ENCODE results near the gene CCR5AS.

The CCR5AS gene

GRCh38 chr3:46401579-46401978 lies 5.3 kb downstream of the CCR5AS start:
- no peak overlapping the region for H3K9ac ChIP-seq (ENCODE audit: low read length)
- H3K36me3 ChIP-seq (ENCODE audit: control insufficient read depth, insufficient read depth, low read length, severe bottlenecking), result no peaks in the 10 kb centered on the region
- H3K4me1 ChIP-seq (ENCODE audit: control insufficient read depth, insufficient read depth, low read length), result peaks cover 2% of the 10 kb centered on the region
- no peak for DNase-seq (ENCODE audit: low read depth)
- H3K9me3 ChIP-seq (ENCODE audit: control insufficient read depth, low read length), result no peaks in the 10 kb centered on the region
- no peak overlapping the region for H3K4me3 ChIP-seq (ENCODE audit: low read length)
- H3K27me3 ChIP-seq (replicated peaks; ENCODE audit: control insufficient read depth, insufficient read depth, low read length), result no peaks in the 10 kb centered on the region

- H3K9me3 ChIP-seq (ENCODE audit: control insufficient read depth, low read length), result no peaks in the 10 kb centered on the region
- no peak overlapping the region for H3K4me3 ChIP-seq (ENCODE audit: low read length)
- H3K36me3 ChIP-seq (ENCODE audit: control insufficient read depth, insufficient read depth, low read length, severe bottlenecking), result no peaks in the 10 kb centered on the region
- no peaks in the 10 kb centered on the region for H3K4me1 ChIP-seq (ENCODE audit: control insufficient read depth, insufficient read depth, low read length)
- DNase-seq (ENCODE audit: low read depth), result no peak
- no peaks in the 10 kb centered on the region for H3K27me3 ChIP-seq (replicated peaks; ENCODE audit: control insufficient read depth, insufficient read depth, low read length)
- no peak overlapping the region for H3K9ac ChIP-seq (ENCODE audit: low read length)
These were observed 6.0 kb downstream of the CCR5AS start for GRCh38 chr3:46400846-46401245.

- Histone ChIP-seq H3K4me1 (ENCODE audit: control insufficient read depth, insufficient read depth, low read length) (peaks cover 6% of the 10 kb centered on the region), H3K9ac (ENCODE audit: low read length) (no peak overlapping the region), H3K9me3 (ENCODE audit: control insufficient read depth, low read length) (no peaks in the 10 kb centered on the region), H3K36me3 (ENCODE audit: control insufficient read depth, insufficient read depth, low read length, severe bottlenecking) (no peaks in the 10 kb centered on the region), H3K4me3 (ENCODE audit: low read length) (no peak overlapping the region), H3K27me3 (replicated peaks; ENCODE audit: control insufficient read depth, insufficient read depth, low read length) (no peaks in the 10 kb centered on the region)
- no peak for DNase-seq (ENCODE audit: low read depth)
These were observed 6.7 kb downstream of the CCR5AS start for GRCh38 chr3:46400000-46400734.

GRCh38 chr3:46399557-46399956 lies 7.3 kb downstream of the CCR5AS start:
- Histone ChIP-seq H3K36me3 (ENCODE audit: control insufficient read depth, insufficient read depth, low read length, severe bottlenecking) (no peaks in the 10 kb centered on the region), H3K4me3 (ENCODE audit: low read length) (no peak overlapping the region), H3K9ac (ENCODE audit: low read length) (no peak overlapping the region), H3K27me3 (replicated peaks; ENCODE audit: control insufficient read depth, insufficient read depth, low read length) (no peaks in the 10 kb centered on the region), H3K4me1 (ENCODE audit: control insufficient read depth, insufficient read depth, low read length) (peaks cover 9% of the 10 kb centered on the region), H3K9me3 (ENCODE audit: control insufficient read depth, low read length) (no peaks in the 10 kb centered on the region)
- no peak for DNase-seq (ENCODE audit: low read depth)

- Histone ChIP-seq H3K9ac (ENCODE audit: low read length) (no peak overlapping the region), H3K9me3 (ENCODE audit: control insufficient read depth, low read length) (no peaks in the 10 kb centered on the region), H3K36me3 (ENCODE audit: control insufficient read depth, insufficient read depth, low read length, severe bottlenecking) (no peaks in the 10 kb centered on the region), H3K4me3 (ENCODE audit: low read length) (no peak overlapping the region), H3K27me3 (replicated peaks; ENCODE audit: control insufficient read depth, insufficient read depth, low read length) (peaks cover 4% of the 10 kb centered on the region), H3K4me1 (ENCODE audit: control insufficient read depth, insufficient read depth, low read length) (peaks cover 9% of the 10 kb centered on the region)
- no peak for DNase-seq (ENCODE audit: low read depth)
These were observed 7.8 kb downstream of the CCR5AS start for GRCh38 chr3:46399098-46399497.

GRCh38 chr3:46398186-46398955 lies 8.5 kb downstream of the CCR5AS start:
- H3K36me3 ChIP-seq (ENCODE audit: control insufficient read depth, insufficient read depth, low read length, severe bottlenecking), result no peaks in the 10 kb centered on the region
- H3K4me1 ChIP-seq (ENCODE audit: control insufficient read depth, insufficient read depth, low read length), result peaks cover 13% of the 10 kb centered on the region
- H3K27me3 ChIP-seq (replicated peaks; ENCODE audit: control insufficient read depth, insufficient read depth, low read length), result peaks cover 8% of the 10 kb centered on the region
- no peak overlapping the region for H3K9ac ChIP-seq (ENCODE audit: low read length)
- DNase-seq (ENCODE audit: low read depth), result no peak
- H3K4me3 ChIP-seq (ENCODE audit: low read length), result no peak overlapping the region
- no peaks in the 10 kb centered on the region for H3K9me3 ChIP-seq (ENCODE audit: control insufficient read depth, low read length)

GRCh38 chr3:46397111-46397510 lies 9.8 kb downstream of the CCR5AS start:
- DNase-seq (ENCODE audit: low read depth), result no peak
- H3K9ac ChIP-seq (ENCODE audit: low read length), result no peak overlapping the region
- peaks cover 19% of the 10 kb centered on the region for H3K4me1 ChIP-seq (ENCODE audit: control insufficient read depth, insufficient read depth, low read length)
- peaks cover 8% of the 10 kb centered on the region for H3K27me3 ChIP-seq (replicated peaks; ENCODE audit: control insufficient read depth, insufficient read depth, low read length)
- no peak overlapping the region for H3K4me3 ChIP-seq (ENCODE audit: low read length)
- H3K36me3 ChIP-seq (ENCODE audit: control insufficient read depth, insufficient read depth, low read length, severe bottlenecking), result no peaks in the 10 kb centered on the region
- no peaks in the 10 kb centered on the region for H3K9me3 ChIP-seq (ENCODE audit: control insufficient read depth, low read length)

- H3K27me3 ChIP-seq (replicated peaks; ENCODE audit: control insufficient read depth, insufficient read depth, low read length), result peaks cover 11% of the 10 kb centered on the region
- H3K4me1 ChIP-seq (ENCODE audit: control insufficient read depth, insufficient read depth, low read length), result peaks cover 19% of the 10 kb centered on the region
- no peaks in the 10 kb centered on the region for H3K9me3 ChIP-seq (ENCODE audit: control insufficient read depth, low read length)
- DNase-seq (ENCODE audit: low read depth), result no peak
- H3K9ac ChIP-seq (ENCODE audit: low read length), result no peak overlapping the region
- no peak overlapping the region for H3K4me3 ChIP-seq (ENCODE audit: low read length)
- H3K36me3 ChIP-seq (ENCODE audit: control insufficient read depth, insufficient read depth, low read length, severe bottlenecking), result no peaks in the 10 kb centered on the region
These were observed 10.9 kb downstream of the CCR5AS start for GRCh38 chr3:46395766-46396530.

GRCh38 chr3:46395210-46395661 lies 11.6 kb downstream of the CCR5AS start:
- H3K9me3 ChIP-seq (ENCODE audit: control insufficient read depth, low read length), result no peaks in the 10 kb centered on the region
- H3K9ac ChIP-seq (ENCODE audit: low read length), result no peak overlapping the region
- no peak for DNase-seq (ENCODE audit: low read depth)
- no peaks in the 10 kb centered on the region for H3K36me3 ChIP-seq (ENCODE audit: control insufficient read depth, insufficient read depth, low read length, severe bottlenecking)
- peaks cover 11% of the 10 kb centered on the region for H3K27me3 ChIP-seq (replicated peaks; ENCODE audit: control insufficient read depth, insufficient read depth, low read length)
- no peak overlapping the region for H3K4me3 ChIP-seq (ENCODE audit: low read length)
- peaks cover 19% of the 10 kb centered on the region for H3K4me1 ChIP-seq (ENCODE audit: control insufficient read depth, insufficient read depth, low read length)

GRCh38 chr3:46393554-46394434 lies 13.1 kb downstream of the CCR5AS start:
- no peaks in the 10 kb centered on the region for H3K36me3 ChIP-seq (ENCODE audit: control insufficient read depth, insufficient read depth, low read length, severe bottlenecking)
- H3K4me1 ChIP-seq (ENCODE audit: control insufficient read depth, insufficient read depth, low read length), result peaks cover 19% of the 10 kb centered on the region
- DNase-seq (ENCODE audit: low read depth), result no peak
- no peaks in the 10 kb centered on the region for H3K9me3 ChIP-seq (ENCODE audit: control insufficient read depth, low read length)
- H3K27me3 ChIP-seq (replicated peaks; ENCODE audit: control insufficient read depth, insufficient read depth, low read length), result peaks cover 17% of the 10 kb centered on the region
- H3K9ac ChIP-seq (ENCODE audit: low read length), result no peak overlapping the region
- no peak overlapping the region for H3K4me3 ChIP-seq (ENCODE audit: low read length)
